SK-N-MC (cell line): ENCODE results near the gene DENND2A.
"Not testable (repeated sequence)": the region's sequence is repeated elsewhere in the genome, so short reads cannot be mapped to it uniquely, and the experiment has no call there.

Experiments
- DNase-seq: peaks from one replicate; pipeline ENCODE4 v3.0.0-alpha.2; 2011; ENCODE audit warnings: low read depth, low spot score
- H3K27ac ChIP-seq: fragments of 200-600 bp; sonication (generic); 2 replicates; pipeline ENCODE4 v1.5.1; 2016; ENCODE audit warnings: mixed run types
- H3K36me3 ChIP-seq: fragments of 200-600 bp; sonication (generic); 2 replicates; pipeline ENCODE4 v1.6.1; 2017; ENCODE audit warnings: antibody characterized with exemption, low read length, mixed read lengths; ENCODE audit not compliant: insufficient read depth
- H3K4me3 ChIP-seq: fragments of 200-600 bp; sonication (generic); 2 replicates; pipeline ENCODE4 v1.5.1; 2016
- H3K9ac ChIP-seq: fragments of 200-600 bp; sonication (generic); 2 replicates; pipeline ENCODE4 v1.8.0; 2017; ENCODE audit warnings: mixed run types, mixed read lengths; ENCODE audit not compliant: insufficient read length
- H3K9me3 ChIP-seq: fragments of 200-600 bp; sonication (generic); 2 replicates; pipeline ENCODE4 v1.6.1; 2017; ENCODE audit warnings: low read depth, mild to moderate bottlenecking, antibody characterized with exemption, low read length, moderate library complexity, mixed read lengths
- EZH2 ChIP-seq: fragments of 200-600 bp; sonication (generic); IDR thresholded peaks from one replicate; pipeline ENCODE4 v1.6.1; 2017; ENCODE audit warnings: antibody characterized with exemption
- FOXP2 ChIP-seq: optimal IDR thresholded peaks from 2 replicates; pipeline ENCODE3; 2011; ENCODE audit warnings: mild to moderate bottlenecking, moderate library complexity; ENCODE audit not compliant: insufficient read depth; ENCODE audit errors: extremely low read length, control extremely low read depth
- POLR2AphosphoS5 ChIP-seq: IDR thresholded peaks from 2 replicates; pipeline ENCODE4 v1.6.1; 2012; ENCODE audit warnings: mild to moderate bottlenecking, low read depth, low read length, borderline replicate concordance

Gene DENND2A

GRCh38 chr7:140584195-140584851 is 56.3 kb downstream of the DENND2A start:
- Histone ChIP-seq H3K27ac (no peak overlapping the region), H3K4me3 (no peak overlapping the region), H3K9ac (no peak overlapping the region), H3K9me3 (no peaks in the 10 kb centered on the region), H3K36me3 (no peaks in the 10 kb centered on the region)
- DNase-seq, result no peak
- TF ChIP-seq EZH2, result no peak
- no peak for TF ChIP-seq POLR2AphosphoS5
- no peak for TF ChIP-seq FOXP2

- Histone ChIP-seq H3K9me3 (no peaks in the 10 kb centered on the region), H3K36me3 (no peaks in the 10 kb centered on the region), H3K27ac (no peak overlapping the region), H3K9ac (no peak overlapping the region), H3K4me3 (no peak overlapping the region)
- TF ChIP-seq FOXP2, result no peak
- DNase-seq, result no peak
Observed at GRCh38 chr7:140581411-140581810, 59.2 kb downstream of the DENND2A start.

GRCh38 chr7:140577651-140578050 is 63.0 kb downstream of the DENND2A start:
- Histone ChIP-seq H3K9ac (no peak overlapping the region), H3K36me3 (no peaks in the 10 kb centered on the region), H3K4me3 (no peak overlapping the region), H3K27ac (no peak overlapping the region), H3K9me3 (no peaks in the 10 kb centered on the region)
- TF ChIP-seq POLR2AphosphoS5 (no peak), FOXP2 (no peak), EZH2 (no peak)
- DNase-seq, result no peak

- H3K36me3 ChIP-seq, result no peaks in the 10 kb centered on the region
- no peak overlapping the region for H3K4me3 ChIP-seq
- no peak overlapping the region for H3K9ac ChIP-seq
- no peaks in the 10 kb centered on the region for H3K9me3 ChIP-seq
- no peak overlapping the region for H3K27ac ChIP-seq
- DNase-seq, result no peak
- TF ChIP-seq POLR2AphosphoS5, result no peak
- TF ChIP-seq EZH2, result no peak
- TF ChIP-seq FOXP2, result no peak
Observed at GRCh38 chr7:140576589-140576988, 64.0 kb downstream of the DENND2A start.

- H3K4me3 ChIP-seq, result no peak overlapping the region
- H3K36me3 ChIP-seq, result no peaks in the 10 kb centered on the region
- no peak overlapping the region for H3K27ac ChIP-seq
- H3K9ac ChIP-seq, result no peak overlapping the region
- no peak for DNase-seq
- no peaks in the 10 kb centered on the region for H3K9me3 ChIP-seq
- TF ChIP-seq EZH2, result no peak
- TF ChIP-seq POLR2AphosphoS5, result no peak
- TF ChIP-seq FOXP2, result no peak
Observed at GRCh38 chr7:140571538-140572122, 69.0 kb downstream of the DENND2A start.

- no peak overlapping the region for H3K27ac ChIP-seq
- H3K4me3 ChIP-seq, result no peak overlapping the region
- H3K36me3 ChIP-seq, result no peaks in the 10 kb centered on the region
- no peak for DNase-seq
- H3K9me3 ChIP-seq, result no peaks in the 10 kb centered on the region
- H3K9ac ChIP-seq, result no peak overlapping the region
- no peak for TF ChIP-seq POLR2AphosphoS5
- TF ChIP-seq FOXP2, result no peak
- TF ChIP-seq EZH2, result no peak
Observed at GRCh38 chr7:140570120-140570519, 70.5 kb downstream of the DENND2A start.

- Histone ChIP-seq H3K4me3 (no peak overlapping the region), H3K27ac (no peak overlapping the region), H3K9ac (no peak overlapping the region), H3K36me3 (no peaks in the 10 kb centered on the region), H3K9me3 (no peaks in the 10 kb centered on the region)
- no peak for TF ChIP-seq FOXP2
- TF ChIP-seq EZH2, result no peak
- TF ChIP-seq POLR2AphosphoS5, result no peak
- no peak for DNase-seq
Observed at GRCh38 chr7:140568021-140568813, 72.4 kb downstream of the DENND2A start.

- not testable (repeated sequence) for DNase-seq, H3K27ac ChIP-seq, H3K9me3 ChIP-seq, H3K36me3 ChIP-seq, H3K4me3 ChIP-seq, H3K9ac ChIP-seq
Observed at GRCh38 chr7:140566186-140566585, 74.4 kb downstream of the DENND2A start.

GRCh38 chr7:140565761-140566160 is 74.9 kb downstream of the DENND2A start:
- H3K9me3 ChIP-seq, H3K9ac ChIP-seq, DNase-seq, H3K27ac ChIP-seq, H3K4me3 ChIP-seq, H3K36me3 ChIP-seq: not testable (repeated sequence)
